Spinal cord (tissue), 10 donors: ENCODE measurements around the gene WDSUB1. TPM values are rescaled to one million over a fixed set of nuclear protein-coding genes. Genes with fewer than 3 reads are reported as not detected.

Experiments
- DNase-seq, 6 donors: peaks; one replicate each; pipeline versions ENCODE4 v3.0.0 to v3.0.0-alpha.2; 2013 to 2015; ENCODE audit warnings: low spot score in 6 of 6, low read depth in 4 of 6
- H3K27ac ChIP-seq: one replicate; pipeline ENCODE4 v1.5.1; 2013; ENCODE audit warnings: low read depth, low read length, control low read depth
- H3K27me3 ChIP-seq: one replicate; pipeline ENCODE4 v1.6.1; 2013; ENCODE audit warnings: low read length; ENCODE audit not compliant: control insufficient read depth, insufficient read depth
- H3K36me3 ChIP-seq: one replicate; pipeline ENCODE4 v1.6.1; 2013; ENCODE audit warnings: low read length; ENCODE audit not compliant: control insufficient read depth, insufficient read depth
- H3K4me1 ChIP-seq: one replicate; pipeline ENCODE4 v1.6.1; 2013; ENCODE audit warnings: low read length; ENCODE audit not compliant: control insufficient read depth, insufficient read depth
- H3K4me3 ChIP-seq: one replicate; pipeline ENCODE4 v1.5.1; 2013; ENCODE audit warnings: low read depth, low read length, control low read depth
- H3K9me3 ChIP-seq: one replicate; pipeline ENCODE4 v1.6.1; 2013; ENCODE audit warnings: low read length; ENCODE audit not compliant: control insufficient read depth, insufficient read depth
- WGBS: methylation state at CpG from one replicate; pipeline ENCODE4 v1.1.5; 2013; ENCODE audit warnings: missing lambda C conversion rate; ENCODE audit not compliant: insufficient coverage; 5-methylcytosine and 5-hydroxymethylcytosine counted together
- polyA plus RNA-seq, 2 donors: library from polyadenylated mRNA; unstranded; fragments of 120-200 nt; gene quantifications; one replicate each; pipeline ENCODE4 v1.2.1, GENCODE V29; 2013; ENCODE audit not compliant: insufficient read length in 2 of 2
- total RNA-seq, 2 donors: library from RNA; depleted of rRNA in 1 of 2; stranded (reverse); fragments of 120-200 nt in 1 of 2; fragments of >200 nt in 1 of 2; gene quantifications; one replicate each; pipeline versions ENCODE4 v1.2.3 to v1.2.4, GENCODE V29; 2013 to 2014
- donor health status: healthy.

The WDSUB1 gene
- total and polyA plus RNA-seq, 4 donors: 10.4 to 14.6 (median 11.7) TPM

DNA sequence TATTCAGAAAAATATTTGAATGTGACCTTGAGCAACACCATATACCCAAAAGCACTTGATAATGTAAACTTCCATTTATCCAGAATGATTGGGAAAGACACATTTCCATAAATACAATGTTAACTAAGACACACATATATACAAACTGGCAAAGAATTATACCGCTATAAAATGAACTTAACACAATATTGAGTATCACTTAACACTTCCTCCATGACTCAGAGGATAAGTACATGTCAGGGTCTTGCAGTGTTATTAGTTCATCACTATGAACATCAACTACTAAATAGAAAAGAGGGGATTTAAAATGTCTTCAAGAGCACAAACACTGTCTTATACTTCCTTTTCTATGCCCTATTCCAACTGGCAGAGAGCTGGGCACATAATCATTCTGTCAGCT lies 18.6 kb downstream of the WDSUB1 start:
- H3K4me1 ChIP-seq: no peaks in the 10 kb centered on the region
- WGBS: no CpG with 5 or more reads among the region's 1 CpG
- H3K27ac ChIP-seq: no peak overlapping the region
- peaks cover 4% of the 10 kb centered on the region for H3K36me3 ChIP-seq
- no peaks in the 10 kb centered on the region for H3K9me3 ChIP-seq
- H3K27me3 ChIP-seq: no peaks in the 10 kb centered on the region
- DNase-seq: no peak
- H3K4me3 ChIP-seq: no peak overlapping the region

DNA sequence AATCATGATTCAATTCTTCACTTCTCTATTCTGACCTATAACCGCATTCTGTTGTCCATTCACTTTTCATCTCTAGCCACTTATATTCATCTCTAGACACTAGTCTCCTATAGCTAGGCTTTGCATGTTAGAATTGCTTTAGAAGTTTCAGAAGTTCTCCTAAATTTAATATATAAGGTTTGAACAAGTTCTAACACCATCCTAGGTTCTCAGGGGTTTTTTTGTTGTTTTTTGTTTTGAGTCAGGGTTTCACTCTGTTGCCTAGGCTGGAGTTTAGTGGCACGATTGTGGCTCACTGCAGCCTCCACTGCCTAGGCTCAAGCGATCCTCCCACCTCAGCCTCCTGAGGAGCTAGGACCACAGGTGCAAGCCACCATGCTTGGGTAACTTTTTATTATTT lies 19.9 kb downstream of the WDSUB1 start:
- peaks cover 4% of the 10 kb centered on the region for H3K36me3 ChIP-seq
- H3K4me1 ChIP-seq: no peaks in the 10 kb centered on the region
- DNase-seq: no peak
- no peak overlapping the region for H3K4me3 ChIP-seq
- H3K9me3 ChIP-seq: no peaks in the 10 kb centered on the region
- no peaks in the 10 kb centered on the region for H3K27me3 ChIP-seq
- H3K27ac ChIP-seq: no peak overlapping the region
- WGBS: no CpG with 5 or more reads among the region's 3 CpGs

DNA sequence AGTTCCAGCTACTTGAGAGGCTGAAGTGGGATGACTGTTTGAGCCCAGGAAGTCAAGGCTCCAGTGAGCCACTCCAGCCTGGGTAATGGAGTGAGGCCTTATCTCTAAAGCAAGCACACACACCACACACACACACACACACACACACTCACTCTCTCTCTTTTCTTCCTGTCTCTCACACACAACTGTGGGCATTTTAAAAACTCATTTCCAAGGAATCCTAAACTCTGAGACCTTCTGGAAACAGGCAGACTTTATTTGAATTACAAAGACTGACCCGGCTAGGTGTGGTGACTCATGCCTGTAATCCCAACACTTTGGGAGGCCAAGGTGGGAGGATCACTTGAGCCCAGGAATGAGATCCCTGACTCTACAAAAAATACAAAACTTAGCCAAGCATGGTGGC lies 21.3 kb downstream of the WDSUB1 start:
- no peak for DNase-seq
- no peak overlapping the region for H3K27ac ChIP-seq
- 64% methylated on average over 1 of the region's 1 CpG for WGBS
- H3K9me3 ChIP-seq: no peaks in the 10 kb centered on the region
- H3K4me1 ChIP-seq: no peaks in the 10 kb centered on the region
- no peaks in the 10 kb centered on the region for H3K27me3 ChIP-seq
- H3K4me3 ChIP-seq: no peak overlapping the region
- peaks cover 4% of the 10 kb centered on the region for H3K36me3 ChIP-seq

DNA sequence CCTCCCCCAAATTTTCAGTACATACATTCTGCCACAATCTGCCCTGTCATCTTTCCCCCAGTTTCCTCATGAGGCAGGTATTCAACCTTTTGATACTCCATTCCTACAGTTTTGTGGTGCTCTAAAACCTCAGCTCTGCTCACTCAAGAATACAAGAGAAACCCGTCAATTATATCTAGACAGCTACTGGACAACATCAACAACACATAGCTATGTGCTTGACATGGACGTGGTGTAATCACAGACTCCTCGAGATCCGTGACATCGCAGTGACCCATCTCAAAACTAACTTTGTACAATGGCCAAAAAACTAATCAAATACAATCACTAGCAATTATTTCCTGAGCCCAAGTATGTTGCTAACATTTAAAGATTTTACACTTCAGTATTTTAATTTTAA lies 23.6 kb downstream of the WDSUB1 start:
- Histone ChIP-seq H3K27ac (no peak overlapping the region), H3K4me1 (no peaks in the 10 kb centered on the region), H3K4me3 (no peak overlapping the region), H3K27me3 (no peaks in the 10 kb centered on the region), H3K36me3 (peaks cover 4% of the 10 kb centered on the region), H3K9me3 (no peaks in the 10 kb centered on the region)
- no peak for DNase-seq
- 88% methylated on average over 2 of the region's 5 CpGs for WGBS

DNA sequence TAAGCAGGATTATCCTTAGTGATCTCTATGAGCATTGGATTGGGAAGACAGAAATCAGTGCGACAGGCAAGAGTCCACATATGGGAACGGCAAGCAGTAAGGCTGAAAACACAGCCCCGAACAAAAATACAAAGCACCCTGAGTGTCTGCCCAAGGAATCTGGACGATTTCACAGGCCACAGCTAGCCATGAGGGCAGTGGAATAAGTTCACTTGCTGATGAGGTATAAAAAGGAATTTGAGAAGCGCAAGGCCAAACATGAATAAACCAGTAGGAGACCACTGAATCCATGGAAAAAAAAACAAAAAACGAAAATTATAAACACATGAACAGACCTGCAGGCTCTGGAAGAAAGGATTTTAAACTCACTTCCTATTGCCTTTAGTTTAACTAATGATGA lies 24.3 kb downstream of the WDSUB1 start:
- Histone ChIP-seq H3K27ac (no peak overlapping the region), H3K9me3 (no peaks in the 10 kb centered on the region), H3K36me3 (peaks cover 4% of the 10 kb centered on the region), H3K4me3 (no peak overlapping the region), H3K4me1 (no peaks in the 10 kb centered on the region), H3K27me3 (no peaks in the 10 kb centered on the region)
- WGBS: 74% methylated on average over 4 of the region's 6 CpGs
- DNase-seq: no peak

DNA sequence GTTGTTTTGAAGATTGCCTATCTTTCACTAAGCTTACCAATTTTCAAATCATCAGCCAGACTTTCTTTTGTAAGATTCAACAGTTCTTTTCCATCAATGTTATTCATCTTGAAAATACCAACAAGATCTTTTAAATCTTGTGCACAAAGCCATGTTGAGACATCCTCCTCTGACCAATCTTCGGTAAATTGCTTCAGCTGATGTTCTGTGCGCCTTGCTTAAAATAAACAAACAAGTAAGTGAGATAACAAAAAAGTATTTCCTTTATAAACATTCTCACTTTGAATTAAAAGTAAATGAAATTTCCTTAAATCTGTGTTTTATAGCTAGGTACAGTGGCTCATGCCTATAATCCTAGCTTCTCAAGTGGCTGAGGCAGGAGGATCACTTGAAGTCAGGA lies 30.3 kb downstream of the WDSUB1 start:
- Histone ChIP-seq H3K4me3 (no peak overlapping the region), H3K36me3 (no peaks in the 10 kb centered on the region), H3K27me3 (no peaks in the 10 kb centered on the region), H3K27ac (no peak overlapping the region), H3K4me1 (no peaks in the 10 kb centered on the region), H3K9me3 (no peaks in the 10 kb centered on the region)
- no CpG with 5 or more reads among the region's 2 CpGs for WGBS
- DNase-seq: no peak

DNA sequence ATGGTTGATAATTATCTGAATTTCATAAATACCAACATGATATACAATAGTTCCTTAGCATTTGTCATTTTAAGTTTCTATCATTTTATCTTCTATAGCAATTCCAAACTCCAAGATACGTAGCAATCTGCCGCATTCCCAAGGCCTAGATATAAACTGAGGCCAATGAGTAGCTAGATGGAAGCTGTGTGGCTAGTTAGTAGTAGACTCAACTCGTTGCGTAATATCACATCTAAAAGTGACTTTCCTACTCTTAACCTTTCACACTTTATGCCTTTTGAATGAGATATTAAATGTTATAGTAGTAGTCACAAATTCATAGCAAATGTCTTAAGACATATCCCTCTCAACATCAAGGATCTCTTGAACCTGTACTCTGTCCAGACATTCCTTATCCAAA lies 33.6 kb downstream of the WDSUB1 start:
- no peak for DNase-seq

DNA sequence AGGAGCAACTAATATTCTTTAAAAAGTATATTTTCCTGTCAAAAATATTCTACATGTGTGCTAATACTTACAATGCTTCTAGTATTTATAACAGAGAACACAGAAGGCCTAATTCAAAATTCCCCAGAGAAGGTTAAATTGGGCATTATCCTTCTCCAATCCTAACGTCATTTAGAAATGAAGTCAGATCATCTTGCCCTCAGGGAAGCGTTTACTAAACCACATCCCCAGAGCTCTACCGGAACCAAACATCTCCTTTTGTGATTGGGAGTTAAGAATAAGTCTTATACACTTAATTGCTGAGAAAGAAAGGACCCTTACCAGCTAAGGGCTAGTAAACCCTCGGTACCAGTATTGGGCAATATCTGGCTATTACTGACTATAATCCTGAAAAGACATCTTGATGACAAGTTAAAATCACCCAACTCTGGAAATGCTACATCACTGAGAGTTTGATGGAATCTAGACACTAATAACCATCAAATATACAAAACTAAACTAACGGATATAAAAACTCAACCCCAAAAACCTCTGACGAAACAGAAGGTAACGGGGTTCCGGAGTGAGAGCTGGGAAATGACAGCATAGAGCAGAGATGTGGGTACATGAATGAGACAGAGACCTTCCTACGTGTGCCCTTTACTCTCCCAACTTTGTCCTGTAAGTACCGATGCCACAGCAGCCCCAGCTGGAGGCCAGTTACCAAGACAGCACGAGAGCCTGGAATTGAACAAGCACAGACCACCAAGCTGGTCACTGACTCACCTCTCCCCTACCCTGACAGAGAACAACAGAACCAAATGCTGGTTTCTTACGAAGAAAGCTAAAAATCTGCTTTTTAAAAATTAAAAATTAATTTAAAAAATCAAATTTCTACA lies 35.0 kb downstream of the WDSUB1 start:
- no peak overlapping the region for H3K27ac ChIP-seq
- H3K36me3 ChIP-seq: no peaks in the 10 kb centered on the region
- WGBS: 81% methylated on average over 3 of the region's 12 CpGs
- no peak overlapping the region for H3K4me3 ChIP-seq
- no peaks in the 10 kb centered on the region for H3K27me3 ChIP-seq
- no peaks in the 10 kb centered on the region for H3K4me1 ChIP-seq
- H3K9me3 ChIP-seq: peaks cover 2% of the 10 kb centered on the region
- no peak for DNase-seq

More for the DNA sequence above, 33.6 kb downstream of the WDSUB1 start:
- Histone ChIP-seq H3K4me3 (no peak overlapping the region), H3K36me3 (no peaks in the 10 kb centered on the region), H3K9me3 (no peaks in the 10 kb centered on the region), H3K4me1 (no peaks in the 10 kb centered on the region), H3K27ac (no peak overlapping the region), H3K27me3 (no peaks in the 10 kb centered on the region)
- WGBS: no CpG with 5 or more reads among the region's 4 CpGs

DNA sequence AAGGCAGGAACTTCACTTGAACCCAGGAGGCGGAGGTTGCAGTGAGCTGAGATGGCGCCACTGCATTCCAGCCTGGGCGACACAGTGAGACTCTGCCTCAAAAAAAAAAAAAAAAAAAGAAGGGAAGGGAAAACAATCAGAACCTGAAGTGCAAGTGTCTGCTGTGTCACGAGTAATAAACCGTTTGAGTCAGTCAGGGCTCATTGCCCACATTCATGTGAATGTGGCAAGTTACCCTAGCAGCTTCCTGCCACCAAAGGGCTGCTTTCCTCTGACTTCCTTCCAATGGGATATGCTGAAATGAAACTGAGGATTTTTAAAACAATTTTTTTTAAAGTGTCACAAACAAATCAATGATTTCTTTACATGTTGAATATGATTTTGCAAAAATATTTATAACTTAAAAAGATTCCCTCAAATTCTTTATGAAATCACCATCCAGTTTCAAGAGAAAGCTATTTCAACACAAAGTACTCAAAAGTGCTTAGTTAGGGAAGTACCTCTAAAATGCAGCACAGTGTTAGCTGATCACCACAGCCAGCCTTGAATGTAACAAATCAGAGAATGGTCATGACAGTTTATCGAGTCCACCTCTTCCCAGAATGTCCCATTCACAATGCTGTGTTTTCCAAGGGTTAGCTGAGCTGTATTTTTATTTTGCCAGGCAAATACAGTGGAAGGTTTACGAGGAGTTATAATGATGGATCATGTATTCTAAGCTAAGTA lies 36.4 kb downstream of the WDSUB1 start:
- WGBS: 45% methylated on average over 7 of the region's 7 CpGs
- no peaks in the 10 kb centered on the region for H3K36me3 ChIP-seq
- no peaks in the 10 kb centered on the region for H3K4me1 ChIP-seq
- no peak overlapping the region for H3K4me3 ChIP-seq
- H3K27me3 ChIP-seq: no peaks in the 10 kb centered on the region
- DNase-seq: peak in 5 of 6 donors; percentile 26 to 75 (median 39)
- H3K27ac ChIP-seq: no peak overlapping the region
- H3K9me3 ChIP-seq: peaks cover 5% of the 10 kb centered on the region
